GM12874 (cell line): ENCODE measurements around the gene SLC7A14.

Source experiments
- CTCF ChIP-seq: IDR thresholded peaks from 2 replicates; pipeline ENCODE4 v1.5.1; 2011; ENCODE audit warnings: low read depth, mild to moderate bottlenecking, control low read depth, low read length, moderate library complexity; ENCODE audit not compliant: insufficient read depth

SLC7A14 gene

GRCh38 chr3:170622369-170623159 is 36.7 kb upstream of the SLC7A14 start:
- TF ChIP-seq CTCF, result no peak

GRCh38 chr3:170621256-170621655 is 35.4 kb upstream of the SLC7A14 start:
- no peak for TF ChIP-seq CTCF

- no peak for TF ChIP-seq CTCF
Measured at GRCh38 chr3:170614214-170614966, 28.5 kb upstream of the SLC7A14 start.

GRCh38 chr3:170611751-170612150 is 25.9 kb upstream of the SLC7A14 start:
- no peak for TF ChIP-seq CTCF

- TF ChIP-seq CTCF, result no peak
Measured at GRCh38 chr3:170610321-170610884, 24.5 kb upstream of the SLC7A14 start.

GRCh38 chr3:170608475-170608874 is 22.6 kb upstream of the SLC7A14 start:
- TF ChIP-seq CTCF, result no peak

- no peak for TF ChIP-seq CTCF
Measured at GRCh38 chr3:170606675-170607074, 20.8 kb upstream of the SLC7A14 start.
